GM19351 (cell line): ENCODE data around the gene HPSE2.
"Not testable (repeated sequence)": the region's sequence is repeated elsewhere in the genome, so short reads cannot be mapped to it uniquely, and the experiment has no call there.

Source experiments
- ATAC-seq: cut with Tn5 transposase; IDR thresholded peaks from one replicate; pipeline ENCODE4 v1.9.1; 2021; ENCODE audit warnings: mild to moderate bottlenecking, moderate library complexity; ENCODE audit not compliant: unreplicated experiment

Gene HPSE2

DNA sequence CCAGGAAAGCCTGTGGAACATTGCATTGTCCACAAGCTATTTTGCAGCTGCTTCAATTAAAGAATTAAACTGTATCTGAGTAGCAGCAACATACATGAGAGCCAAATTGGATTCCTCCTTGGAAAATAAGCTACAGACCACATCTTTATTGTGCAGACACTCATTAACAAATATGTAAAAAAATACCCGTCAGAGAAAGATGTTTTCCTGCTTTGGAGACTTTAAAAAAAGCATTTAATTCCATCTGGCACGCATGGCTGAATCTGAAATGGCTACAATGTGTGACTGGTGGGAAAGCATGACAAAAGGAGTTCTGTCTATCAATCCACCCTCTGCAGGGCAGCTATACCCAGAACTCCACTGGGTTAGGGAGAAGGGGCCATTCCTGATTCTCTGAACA lies 715.8 kb downstream of the HPSE2 start:
- no peak for ATAC-seq

DNA sequence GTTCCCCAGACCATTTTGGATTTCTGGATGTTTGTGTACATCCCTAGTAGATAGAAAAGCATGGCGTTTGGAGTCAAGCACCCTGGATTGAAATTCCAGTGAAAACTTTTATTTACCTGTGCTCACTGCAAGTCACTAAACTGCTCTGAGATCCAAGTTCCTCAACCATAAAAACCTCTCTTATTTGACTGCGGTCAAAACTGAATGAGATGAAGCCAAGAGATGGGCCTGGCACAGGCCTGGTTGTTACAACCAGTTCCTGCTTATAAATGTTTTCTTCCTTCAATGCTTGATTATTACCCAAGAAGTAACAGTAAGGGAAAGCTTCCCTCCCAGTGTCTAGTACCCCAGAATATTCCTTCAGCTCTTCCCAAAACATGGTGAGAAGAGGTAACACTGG lies 718.0 kb downstream of the HPSE2 start:
- ATAC-seq = no peak

DNA sequence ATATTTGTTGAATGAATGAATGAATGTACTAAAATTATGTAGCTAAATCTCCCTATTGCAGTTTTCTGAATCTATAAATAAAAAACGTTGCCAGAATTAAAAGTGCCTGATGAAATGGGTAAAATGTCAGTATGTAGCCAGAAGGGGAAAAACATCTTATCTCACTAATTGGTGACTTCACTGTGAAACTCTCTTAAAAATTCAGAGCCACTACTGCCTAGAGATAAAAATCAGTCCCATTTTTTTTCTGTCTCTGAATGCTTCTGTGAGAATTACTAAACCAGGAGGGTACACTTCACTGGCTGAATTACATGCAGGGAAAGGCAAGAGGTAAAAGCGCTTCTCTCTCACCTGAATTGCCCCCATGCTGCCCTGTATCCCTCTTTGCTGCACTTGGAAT lies 719.3 kb downstream of the HPSE2 start:
- no peak for ATAC-seq

DNA sequence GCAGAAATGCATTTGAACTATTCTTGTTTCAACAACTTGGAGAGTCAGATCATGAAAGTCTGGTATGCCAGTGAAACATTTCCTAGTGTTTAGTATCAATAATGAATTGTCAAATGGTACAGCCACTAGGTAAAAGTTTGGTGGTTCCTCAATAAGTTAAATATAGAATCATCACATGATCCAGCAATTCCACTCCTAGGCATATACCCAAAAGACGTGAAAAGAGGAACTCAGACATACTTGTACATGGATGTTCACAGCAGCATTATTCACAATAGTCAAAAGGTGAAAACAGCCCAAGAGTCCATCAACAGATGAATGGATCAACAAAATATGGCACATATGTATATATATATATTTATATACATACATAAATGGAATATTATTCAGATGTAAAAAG lies 721.9 kb downstream of the HPSE2 start:
- ATAC-seq = no peak

DNA sequence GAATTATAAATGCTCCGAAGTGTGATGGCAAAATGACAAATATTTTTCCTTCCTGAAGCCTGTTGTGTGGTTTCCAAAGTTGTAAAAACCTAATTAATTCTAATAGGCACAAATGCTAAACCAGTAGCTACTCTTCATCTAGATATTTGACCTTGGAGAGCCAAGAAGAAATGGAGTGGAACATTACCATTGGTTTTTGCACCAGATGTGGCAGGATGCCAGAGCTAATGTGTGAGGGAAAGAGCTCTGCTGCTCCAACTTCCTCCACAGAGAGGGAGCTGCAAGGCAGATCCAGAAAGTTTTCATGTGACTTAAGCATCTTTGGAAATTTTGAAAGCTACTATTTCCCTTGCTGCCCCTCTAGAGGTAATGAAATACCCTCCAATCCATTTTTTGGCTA lies 723.8 kb downstream of the HPSE2 start:
- ATAC-seq = no peak

DNA sequence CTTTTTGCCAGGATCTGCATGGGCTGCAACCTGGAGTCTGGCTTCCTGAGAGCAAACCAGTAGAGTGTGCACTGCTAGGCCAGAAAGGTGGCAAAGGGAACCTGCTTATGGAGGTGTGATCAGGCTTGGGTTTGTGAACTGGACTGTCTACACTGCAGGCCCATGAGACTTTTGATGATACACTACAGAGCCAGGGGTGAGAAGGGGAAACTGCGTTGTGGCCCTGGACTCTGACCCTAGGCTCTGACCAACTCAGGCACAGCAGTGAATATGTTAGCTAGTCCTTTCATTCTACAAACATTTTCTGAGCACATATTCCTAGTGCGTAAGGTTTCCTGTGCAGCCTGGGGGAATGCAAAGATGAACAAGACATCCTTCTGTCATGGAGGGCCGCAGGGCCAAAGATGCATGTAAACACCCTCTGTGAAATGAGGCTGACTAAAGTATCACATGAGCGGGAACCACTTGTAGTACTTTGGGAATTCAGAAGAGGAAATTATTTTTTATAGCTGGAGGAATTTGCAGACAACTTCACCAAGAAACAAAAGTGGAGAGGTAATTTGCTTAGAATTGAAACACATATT lies 725.1 kb downstream of the HPSE2 start:
- no peak for ATAC-seq

DNA sequence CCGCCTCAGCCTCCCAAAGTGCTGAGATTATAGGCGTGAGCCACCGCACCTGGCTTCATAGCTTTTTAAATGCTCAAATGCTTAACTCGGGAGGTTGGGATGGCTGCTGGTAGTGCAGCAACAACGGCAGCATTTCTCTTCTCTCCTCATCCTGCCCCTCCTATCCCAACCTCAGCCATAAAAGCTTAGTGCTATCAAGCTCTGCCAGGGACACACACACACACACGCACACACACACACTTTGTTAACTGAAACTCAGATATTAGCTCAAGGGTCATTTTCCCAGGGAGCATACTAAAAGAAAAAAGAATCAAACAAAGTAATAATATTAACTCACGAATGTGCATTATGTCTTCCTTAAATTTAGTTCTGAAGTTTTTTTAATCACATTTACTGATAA lies 725.9 kb downstream of the HPSE2 start:
- ATAC-seq = no peak

DNA sequence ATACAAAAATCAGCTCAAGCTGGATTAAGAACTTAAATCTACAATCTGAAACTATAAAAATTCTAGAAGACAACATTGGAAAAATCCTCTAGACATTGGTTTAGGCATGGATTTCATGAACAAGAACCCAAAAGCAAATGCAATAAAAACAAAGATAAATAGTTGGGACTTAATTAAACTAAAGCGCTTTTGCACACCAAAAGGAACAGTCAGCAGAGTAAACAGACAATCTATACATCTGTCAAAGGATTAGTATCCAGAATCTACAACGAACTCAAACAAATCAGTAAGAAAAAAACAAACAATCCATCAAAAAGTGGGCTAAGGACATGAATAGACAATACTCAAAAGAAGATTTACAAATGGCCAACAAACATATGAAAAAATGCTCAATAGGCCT lies 733.1 kb downstream of the HPSE2 start:
- not testable (repeated sequence) for ATAC-seq

DNA sequence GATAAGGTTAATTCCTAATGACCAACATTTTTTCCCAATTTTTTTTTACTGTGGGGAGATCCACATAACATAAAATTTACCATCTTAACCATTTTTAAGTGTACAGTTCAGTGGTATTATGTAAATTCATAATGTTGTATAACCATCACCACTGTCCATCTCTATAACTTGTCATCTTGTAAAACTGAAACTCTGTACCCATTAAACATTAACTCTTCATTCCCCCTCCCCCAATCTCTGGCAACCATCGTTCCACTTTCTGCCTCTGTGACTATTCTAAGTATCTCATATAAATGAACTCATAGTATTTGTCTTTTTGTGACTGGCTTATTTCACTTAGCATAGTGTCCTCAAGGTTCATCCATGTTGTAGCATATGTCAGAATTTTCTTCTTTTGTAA lies 742.9 kb downstream of the HPSE2 start:
- no peak for ATAC-seq

DNA sequence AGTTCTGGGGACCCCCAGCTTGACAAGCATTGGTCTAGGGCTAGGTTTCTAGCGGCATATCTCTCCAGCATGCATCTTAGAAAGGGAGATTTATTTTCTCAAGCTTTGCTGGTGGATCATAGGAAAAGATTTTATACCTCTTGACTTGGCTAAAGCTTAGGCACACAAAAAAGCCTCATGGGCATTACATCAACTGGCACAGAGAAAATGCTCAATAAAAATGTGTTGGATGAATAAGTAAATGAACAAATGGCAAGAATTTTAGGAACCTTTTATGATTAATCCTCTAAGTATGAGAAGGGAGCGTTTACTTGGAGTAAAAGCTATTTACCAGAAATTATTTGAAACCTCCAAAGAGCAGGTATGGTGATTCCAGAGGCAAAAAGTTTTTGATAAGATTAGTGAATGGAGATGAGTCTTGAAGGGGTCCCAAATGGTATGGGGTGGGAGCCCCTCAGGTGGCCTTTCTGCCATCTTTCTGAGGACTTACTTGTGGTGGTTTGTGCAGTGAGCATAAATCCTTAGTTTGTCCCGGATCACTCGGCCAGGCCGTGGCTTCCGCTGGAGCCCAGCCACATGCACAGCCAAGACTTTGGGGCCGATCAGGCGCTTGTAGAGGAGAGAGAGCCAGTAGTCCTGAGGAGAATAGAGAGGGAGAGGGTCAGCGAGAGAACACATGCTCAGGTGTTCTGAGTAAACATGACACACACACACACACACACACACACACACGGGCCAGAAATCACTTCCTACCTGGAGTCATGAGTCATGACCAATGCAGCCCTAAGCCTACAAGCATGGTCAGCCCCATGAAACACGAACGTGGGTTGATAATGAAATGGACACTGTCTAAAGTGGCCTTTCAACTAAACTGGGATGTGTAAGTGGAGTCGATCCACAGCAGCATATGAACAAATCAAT lies 745.8 kb downstream of the HPSE2 start:
- no peak for ATAC-seq

DNA sequence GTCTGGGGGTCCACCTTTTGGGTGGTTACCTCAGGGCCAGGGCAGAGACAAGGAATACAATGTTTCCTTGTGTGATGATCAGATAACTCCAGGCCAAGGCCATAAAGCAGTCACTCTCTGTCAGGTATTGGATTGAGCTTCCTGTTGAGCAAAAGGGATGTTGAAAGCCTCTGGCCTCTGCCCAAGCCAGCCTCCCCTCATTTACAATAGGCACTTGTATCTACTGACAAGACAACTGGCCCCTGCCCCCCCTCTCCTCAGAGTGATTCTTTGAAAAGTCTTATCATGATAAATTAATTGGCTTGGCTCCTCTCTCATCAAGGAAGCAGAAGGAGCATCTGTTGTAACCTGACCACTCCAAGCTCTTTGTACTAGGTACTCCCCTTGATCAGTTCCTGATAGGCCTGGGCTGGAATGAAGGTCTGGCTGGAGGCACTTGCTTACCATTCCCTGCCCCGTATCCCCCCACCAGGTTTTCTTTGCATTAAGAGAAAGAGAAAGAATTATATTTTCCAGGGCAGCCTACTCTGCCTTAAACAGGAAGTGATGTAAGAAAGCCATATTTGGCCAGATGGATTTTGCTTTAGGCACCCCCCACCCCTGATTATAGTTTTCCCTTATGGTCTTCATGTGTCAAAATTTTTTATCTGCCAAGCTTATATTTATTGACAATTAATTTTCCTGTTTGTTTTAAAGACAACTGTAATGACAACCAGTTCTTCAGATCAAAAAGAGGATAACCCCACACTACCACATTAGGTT lies 746.8 kb downstream of the HPSE2 start:
- no peak for ATAC-seq

DNA sequence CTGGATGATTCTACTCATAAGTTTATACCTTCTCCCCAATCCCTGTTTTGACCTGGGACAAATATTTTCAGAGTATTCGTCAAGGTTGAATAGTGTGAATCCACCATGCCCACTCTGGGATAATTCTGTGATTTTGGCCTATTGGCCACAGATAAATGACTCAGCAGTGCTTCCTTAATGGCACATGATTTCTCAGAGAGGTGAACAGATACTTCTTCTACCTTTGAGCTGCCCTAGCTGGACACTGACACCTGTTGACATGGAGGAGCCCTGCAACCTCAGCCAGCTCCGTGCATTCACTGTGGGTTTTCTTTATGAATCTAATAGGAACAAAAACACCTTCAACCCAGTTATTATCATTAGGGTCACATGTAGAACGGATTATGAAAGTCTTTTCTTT lies 748.0 kb downstream of the HPSE2 start:
- ATAC-seq = no peak

DNA sequence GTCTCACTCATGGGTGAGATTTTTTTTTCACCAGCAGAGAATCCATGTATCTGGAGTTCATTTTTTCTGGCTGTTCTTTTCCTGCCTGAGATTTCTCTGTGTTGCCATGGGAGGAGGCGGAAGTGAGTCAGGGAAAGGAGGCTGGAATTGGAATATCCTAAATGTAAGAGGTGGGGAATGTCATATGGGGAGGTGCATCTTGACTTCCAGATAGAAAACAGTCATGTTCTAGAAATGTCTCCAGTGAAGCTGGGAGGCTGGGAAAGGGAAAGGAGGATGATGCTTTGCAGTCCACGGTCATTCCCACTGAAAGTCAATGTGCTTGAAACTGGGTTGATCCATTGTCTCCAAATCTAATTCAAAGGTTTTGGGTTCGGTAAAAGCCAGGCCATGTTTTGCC lies 749.2 kb downstream of the HPSE2 start:
- ATAC-seq = no peak

DNA sequence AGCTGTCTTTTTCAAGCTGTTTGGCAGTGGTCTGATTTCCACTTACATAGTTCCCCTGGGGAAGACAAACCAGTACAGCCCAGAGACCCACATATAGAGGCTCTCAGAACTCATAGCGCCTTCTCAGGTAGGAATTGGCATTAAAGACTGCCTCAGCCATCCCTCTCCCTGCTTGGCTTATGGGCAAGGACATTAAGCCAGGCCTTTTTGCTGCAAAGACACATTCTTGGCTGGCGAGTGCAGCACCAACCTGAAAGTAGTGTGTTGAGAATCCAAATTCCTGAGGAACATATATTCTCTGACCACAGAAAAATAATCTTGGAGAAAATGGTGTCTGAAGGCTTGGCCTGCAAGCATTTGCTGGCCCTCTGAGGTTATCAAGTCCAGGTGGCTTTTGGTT lies 749.7 kb downstream of the HPSE2 start:
- ATAC-seq = no peak

DNA sequence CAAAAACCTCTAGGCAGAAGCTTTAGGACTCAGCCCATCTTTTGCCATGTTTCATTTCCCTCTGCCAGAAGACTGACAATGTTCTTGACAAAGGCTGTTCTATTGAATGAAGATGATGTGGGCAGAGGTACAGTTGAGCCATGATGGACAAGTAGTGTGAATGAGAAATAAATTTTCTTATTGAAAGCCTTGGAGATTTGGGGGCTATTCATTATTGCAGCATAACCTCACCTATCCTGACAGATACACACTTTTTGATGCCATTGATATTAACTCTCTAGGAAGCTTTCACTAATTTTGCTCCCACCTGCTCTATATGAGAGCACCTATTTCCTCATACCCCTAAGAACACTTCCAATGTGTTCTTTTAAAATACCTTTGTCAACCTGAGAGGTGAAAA lies 752.0 kb downstream of the HPSE2 start:
- ATAC-seq = no peak

DNA sequence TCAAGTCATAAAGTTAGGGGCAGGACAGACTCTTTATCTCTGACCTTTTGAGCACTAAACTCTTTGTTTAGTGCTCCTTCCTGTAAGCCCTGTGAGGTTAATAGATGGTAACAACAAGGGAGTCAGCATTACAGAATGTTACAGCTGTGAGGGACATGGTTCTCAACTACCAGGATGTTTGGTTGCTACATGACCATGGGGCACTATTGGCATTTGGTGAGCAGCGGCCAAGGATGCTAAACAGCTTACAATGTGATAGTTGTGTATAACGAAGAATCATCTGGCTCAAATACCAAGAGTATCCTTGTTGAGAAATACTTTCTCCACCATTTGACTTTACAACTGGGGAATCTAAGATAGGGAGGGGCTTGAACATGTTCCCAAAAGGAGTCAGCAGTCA lies 753.6 kb downstream of the HPSE2 start:
- ATAC-seq = no peak

DNA sequence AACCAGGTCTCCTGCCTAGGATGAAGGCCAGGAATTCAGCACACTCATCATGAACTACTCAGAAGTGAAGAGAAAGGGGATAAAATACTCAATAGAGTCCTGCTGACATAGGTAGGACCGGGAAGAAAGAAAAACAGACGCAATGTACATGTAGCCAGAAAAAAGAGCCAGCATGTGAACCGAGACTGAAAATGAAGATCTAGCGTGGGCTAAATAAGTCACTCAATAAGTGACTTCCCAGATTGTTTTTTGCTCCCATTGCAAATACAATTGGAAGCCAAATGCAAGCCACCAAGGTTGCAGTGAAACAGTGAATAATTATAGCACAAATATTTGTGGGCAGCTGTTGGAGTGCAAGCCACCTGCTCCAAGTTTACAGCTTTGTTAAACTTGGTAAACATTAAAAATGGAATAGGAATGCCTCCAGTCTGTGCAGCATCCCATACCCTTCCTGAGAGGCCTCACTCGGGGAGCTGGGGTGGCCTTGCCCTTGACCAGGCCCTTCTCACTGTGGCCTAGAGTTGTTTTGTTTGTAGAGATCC lies 754.2 kb downstream of the HPSE2 start:
- no peak for ATAC-seq

DNA sequence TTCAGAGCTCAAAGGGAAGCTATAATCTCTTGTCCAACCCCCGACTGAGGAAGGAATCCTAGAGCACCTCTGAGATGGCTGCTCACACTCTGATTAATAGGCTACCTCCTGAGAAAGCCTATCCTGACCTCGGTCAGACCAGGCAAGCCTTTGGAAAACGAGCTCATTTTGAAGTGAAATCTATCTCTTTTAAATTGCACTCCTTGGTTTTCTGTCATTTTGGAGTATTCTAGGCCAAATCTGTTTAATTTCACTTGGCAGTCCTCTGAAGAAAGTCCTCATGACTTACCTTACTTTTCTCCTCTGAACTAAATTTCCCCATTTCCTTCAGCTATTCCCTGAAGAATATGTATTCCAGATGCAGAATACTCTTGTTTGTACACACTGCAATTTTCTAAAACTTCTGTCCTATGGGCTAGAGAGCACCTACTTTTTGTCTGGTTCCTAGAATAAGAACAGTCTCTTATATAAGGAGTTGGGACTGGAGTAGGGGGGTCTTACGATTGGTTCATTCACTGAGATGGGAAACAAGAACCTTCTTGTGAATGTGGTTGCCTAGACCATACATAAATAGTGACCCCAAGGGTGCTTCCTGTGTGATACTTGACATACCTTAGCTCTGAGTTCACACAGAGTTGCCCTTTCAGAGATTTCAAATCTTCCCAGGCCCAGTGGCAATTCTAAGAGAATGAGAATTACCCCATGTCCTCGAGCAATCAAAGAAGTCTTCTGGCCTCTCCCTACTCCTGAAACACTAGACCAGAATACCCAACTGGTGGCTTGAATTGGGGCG lies 757.0 kb downstream of the HPSE2 start:
- no peak for ATAC-seq

DNA sequence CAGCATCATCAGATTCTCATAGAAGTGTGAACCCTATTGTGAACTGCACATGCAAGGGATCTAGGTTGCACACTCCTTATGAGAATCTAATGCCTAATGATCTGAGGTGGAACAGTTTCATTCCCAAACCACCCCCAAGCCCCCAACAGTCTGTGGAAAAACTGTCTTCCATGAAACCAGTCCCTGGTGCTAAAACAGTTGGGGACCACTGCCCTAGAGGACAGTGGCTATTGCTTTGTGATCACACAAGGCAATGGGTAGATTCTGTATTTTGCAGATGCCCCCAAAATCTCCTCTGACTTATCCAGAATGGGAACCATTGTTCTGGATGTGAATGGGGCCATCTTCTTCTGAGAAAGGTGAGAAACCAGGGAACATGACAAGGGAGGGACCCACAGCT lies 757.8 kb downstream of the HPSE2 start:
- no peak for ATAC-seq

DNA sequence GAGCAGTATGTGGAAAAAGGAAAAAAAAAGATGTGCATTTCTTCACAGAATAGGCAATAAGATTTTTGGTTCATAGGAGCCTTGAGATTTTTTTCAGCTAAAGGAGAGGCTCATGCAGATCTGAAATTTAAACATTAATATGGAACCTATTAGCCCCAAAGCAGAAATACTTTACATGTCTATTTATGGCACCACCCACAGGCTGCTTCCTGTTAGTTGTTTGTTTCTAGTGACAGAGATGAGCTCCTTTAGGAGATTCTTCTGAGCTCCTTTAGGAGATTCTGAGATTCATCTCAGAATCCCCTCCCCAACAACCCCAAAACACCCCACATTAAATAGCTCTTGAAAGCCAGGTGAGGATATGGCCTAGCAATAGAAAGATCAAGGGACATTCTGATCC lies 761.0 kb downstream of the HPSE2 start:
- ATAC-seq = peak; percentile 81

DNA sequence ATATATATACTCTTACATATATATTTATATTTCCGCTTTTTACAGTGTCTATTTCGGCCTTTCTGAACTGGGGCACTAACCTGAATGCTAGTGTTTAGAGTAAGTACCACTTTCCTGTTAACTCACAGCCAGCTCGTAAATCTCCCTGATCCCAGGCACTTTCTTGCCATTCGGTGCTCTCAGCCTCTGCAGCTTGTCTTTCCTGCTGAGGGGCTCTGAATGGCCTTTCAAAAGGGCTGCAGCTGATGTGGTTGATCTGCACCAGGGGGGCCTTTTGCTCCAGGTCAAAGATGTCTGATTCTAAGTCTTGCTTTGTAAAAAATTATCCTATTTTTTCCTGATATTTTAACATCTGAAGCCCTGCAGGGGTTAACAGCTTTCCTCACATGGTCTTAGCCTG lies 763.5 kb downstream of the HPSE2 start:
- no peak for ATAC-seq
